Progenitor cell of endocrine pancreas (in vitro differentiated cells): ENCODE data around the gene TMEFF2. TPM values are rescaled to one million over a fixed set of nuclear protein-coding genes. Genes with fewer than 3 reads are reported as not detected.

Experiments used
- DNase-seq: peaks from one replicate; pipeline ENCODE4 v3.0.0; 2021; ENCODE audit warnings: low spot score; ENCODE audit not compliant: unreplicated experiment
- H3K27ac Mint-ChIP-seq: 2 replicates; pipeline ENCODE4 v1.8.0; 2021; ENCODE audit warnings: mild to moderate bottlenecking, moderate library complexity, mixed read lengths
- H3K27me3 Mint-ChIP-seq: 2 replicates; pipeline ENCODE4 v1.8.0; 2021; ENCODE audit warnings: mixed read lengths
- H3K36me3 Mint-ChIP-seq: 2 replicates; pipeline ENCODE4 v1.8.0; 2022; ENCODE audit warnings: mixed read lengths; ENCODE audit not compliant: insufficient read depth
- H3K4me1 Mint-ChIP-seq: 2 replicates; pipeline ENCODE4 v1.8.0; 2021; ENCODE audit warnings: low read depth, mixed read lengths
- H3K4me3 Mint-ChIP-seq: 2 replicates; pipeline ENCODE4 v1.8.0; 2021; ENCODE audit warnings: low read depth, mild to moderate bottlenecking, moderate library complexity, mixed read lengths
- H3K9me3 Mint-ChIP-seq: 2 replicates; pipeline ENCODE4 v1.8.0; 2021; ENCODE audit warnings: low read depth, mixed read lengths
- total RNA-seq: library from RNA; stranded (reverse); gene quantifications from 2 replicates; pipeline ENCODE4 v1.2.1, GENCODE V29; 2021
- TF ChIP-seq, protein P1 (sequence below): fragments of 200-600 bp; sonication (generic); IDR thresholded peaks from one replicate; pipeline ENCODE4 v1.5.0; 2021; ENCODE audit warnings: antibody characterized with exemption, mild to moderate bottlenecking; ENCODE audit not compliant: unreplicated experiment

TMEFF2 gene
- total RNA-seq, 1 donor from 2014 or later = 0.50 TPM

GRCh38 chr2:191899410-191899809 is 295.3 kb downstream of the TMEFF2 start:
- peaks cover 16% of the 10 kb centered on the region for H3K9me3 Mint-ChIP-seq
- DNase-seq = no peak
- H3K27me3 Mint-ChIP-seq = no peaks in the 10 kb centered on the region
- H3K36me3 Mint-ChIP-seq = peaks cover 2% of the 10 kb centered on the region
- no peak overlapping the region for H3K27ac Mint-ChIP-seq
- TF ChIP-seq, protein P1, sequence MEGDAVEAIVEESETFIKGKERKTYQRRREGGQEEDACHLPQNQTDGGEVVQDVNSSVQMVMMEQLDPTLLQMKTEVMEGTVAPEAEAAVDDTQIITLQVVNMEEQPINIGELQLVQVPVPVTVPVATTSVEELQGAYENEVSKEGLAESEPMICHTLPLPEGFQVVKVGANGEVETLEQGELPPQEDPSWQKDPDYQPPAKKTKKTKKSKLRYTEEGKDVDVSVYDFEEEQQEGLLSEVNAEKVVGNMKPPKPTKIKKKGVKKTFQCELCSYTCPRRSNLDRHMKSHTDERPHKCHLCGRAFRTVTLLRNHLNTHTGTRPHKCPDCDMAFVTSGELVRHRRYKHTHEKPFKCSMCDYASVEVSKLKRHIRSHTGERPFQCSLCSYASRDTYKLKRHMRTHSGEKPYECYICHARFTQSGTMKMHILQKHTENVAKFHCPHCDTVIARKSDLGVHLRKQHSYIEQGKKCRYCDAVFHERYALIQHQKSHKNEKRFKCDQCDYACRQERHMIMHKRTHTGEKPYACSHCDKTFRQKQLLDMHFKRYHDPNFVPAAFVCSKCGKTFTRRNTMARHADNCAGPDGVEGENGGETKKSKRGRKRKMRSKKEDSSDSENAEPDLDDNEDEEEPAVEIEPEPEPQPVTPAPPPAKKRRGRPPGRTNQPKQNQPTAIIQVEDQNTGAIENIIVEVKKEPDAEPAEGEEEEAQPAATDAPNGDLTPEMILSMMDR = no peak
- H3K4me3 Mint-ChIP-seq = no peak overlapping the region
- H3K4me1 Mint-ChIP-seq = peaks cover 13% of the 10 kb centered on the region
